SK-N-SH treated with all-trans-retinoic acid at 6 μM for 48 hours (cell line): Measurements from ENCODE around the gene SDCCAG8.

Experiments used
- ESRRG ChIP-seq: fragments of 250-450 bp; sonication (Bioruptor Pico); IDR thresholded peaks from 2 replicates; pipeline ENCODE4 v1.6.1; 2021; ENCODE audit warnings: mild to moderate bottlenecking
- GLIS3 ChIP-seq: fragments of 250-450 bp; sonication (Bioruptor Pico); IDR thresholded peaks from 2 replicates; pipeline ENCODE4 v1.5.0; 2020; ENCODE audit warnings: mild to moderate bottlenecking, moderate library complexity
- PATZ1 ChIP-seq: fragments of 250-450 bp; sonication (Bioruptor Pico); IDR thresholded peaks from 2 replicates; pipeline ENCODE4 v1.8.0; 2020; ENCODE audit warnings: mild to moderate bottlenecking, moderate library complexity, borderline replicate concordance
- PPARA ChIP-seq: fragments of 250-450 bp; sonication (Bioruptor Pico); IDR thresholded peaks from 2 replicates; pipeline ENCODE4 v1.5.0; 2020; ENCODE audit warnings: mild to moderate bottlenecking, borderline replicate concordance
- RARB ChIP-seq: fragments of 250-450 bp; sonication (Bioruptor Pico); IDR thresholded peaks from 2 replicates; pipeline ENCODE4 v1.8.0; 2021; ENCODE audit warnings: mild to moderate bottlenecking, moderate library complexity
- TCF4 ChIP-seq: fragments of 250-450 bp; sonication (Bioruptor Pico); IDR thresholded peaks from 2 replicates; pipeline ENCODE4 v1.8.0; 2021; ENCODE audit warnings: mild to moderate bottlenecking, moderate library complexity, borderline replicate concordance
- ZFP30 ChIP-seq: fragments of 450-650 bp; formaldehyde crosslinking; IDR thresholded peaks from 2 replicates; pipeline ENCODE4 v1.5.0; 2022; ENCODE audit warnings: mild to moderate bottlenecking, moderate library complexity

GRCh38 chr1:243481101-243481500, 225.3 kb downstream of the SDCCAG8 start:
- TF ChIP-seq TCF4 (CRISPR knock-in tag): no peak
- no peak for TF ChIP-seq PATZ1 (CRISPR knock-in tag)
- no peak for TF ChIP-seq PPARA (CRISPR knock-in tag)
- TF ChIP-seq RARB: no peak
- TF ChIP-seq ZFP30 (CRISPR knock-in tag): no peak
- no peak for TF ChIP-seq ESRRG (CRISPR knock-in tag)
- no peak for TF ChIP-seq GLIS3 (CRISPR knock-in tag)
